HG03139 (cell line): ENCODE results near the gene MYO1F.

ENCODE experiments used
- ATAC-seq: cut with Tn5 transposase; IDR thresholded peaks from one replicate; pipeline ENCODE4 v1.9.1; 2021; ENCODE audit not compliant: unreplicated experiment

The MYO1F gene

GRCh38 chr19:8473648-8474476, 103.4 kb downstream of the MYO1F start:
- ATAC-seq: no peak
